T-helper 17 cell (primary cell): ENCODE results near the gene GRIN3B. TPM values are rescaled to one million over a fixed set of nuclear protein-coding genes. Genes with fewer than 3 reads are reported as not detected.
A peak's percentile ranks its signal among the peaks of the same experiment; 100 is the strongest.
"Not testable (repeated sequence)": the region's sequence is repeated elsewhere in the genome, so short reads cannot be mapped to it uniquely, and the experiment has no call there.

Experiments used
- ATAC-seq: fragments of 150-1000 bp; cut with Tn5 transposase; 2 replicates; pipeline ENCODE4 v1.10.0; 2021; ENCODE audit warnings: mild to moderate bottlenecking, moderate library complexity
- DNase-seq, 3 donors: peaks; one replicate each; pipeline versions ENCODE4 v3.0.0 to v3.0.0-alpha.2; 2020 to 2021
- H3K9me3 ChIP-seq: one replicate; pipeline ENCODE4 v1.7.0; 2013; ENCODE audit warnings: low read length, mild to moderate bottlenecking; ENCODE audit not compliant: control insufficient read depth, poor library complexity, severe bottlenecking
- H3K27ac Mint-ChIP-seq: one replicate; pipeline ENCODE4 v1.8.0; 2022; ENCODE audit warnings: mild to moderate bottlenecking, moderate library complexity, mixed read lengths
- H3K27me3 Mint-ChIP-seq: one replicate; pipeline ENCODE4 v1.8.0; 2022; ENCODE audit warnings: mixed read lengths
- H3K36me3 Mint-ChIP-seq: one replicate; pipeline ENCODE4 v1.8.0; 2022; ENCODE audit warnings: low read depth, mixed read lengths
- H3K4me1 Mint-ChIP-seq: one replicate; pipeline ENCODE4 v1.8.0; 2022; ENCODE audit warnings: mild to moderate bottlenecking, mixed read lengths
- H3K4me3 Mint-ChIP-seq: one replicate; pipeline ENCODE4 v1.8.0; 2022; ENCODE audit warnings: mild to moderate bottlenecking, moderate library complexity, mixed read lengths
- total RNA-seq, 4 donors: library from RNA in 2 of 4; stranded (reverse) in 2 of 4; gene quantifications; one replicate each; pipeline ENCODE4 v1.2.3 and lab custom pipeline; 2022 to 2026

Gene GRIN3B
- total RNA-seq (1 to 10 TPM in 1 of 2 donors, not detected in 1; 1.8 TPM), total RNA-seq (lab: John Stamatoyannopoulos, UW) (0.23 to 0.30 reads per million in 2 donors)

GRCh38 chr19:1000095-1000494, at the start of gene GRIN3B:
GRIN3B (plus strand) TSS chr19:1000419; CDS start chr19:1000438, 19 bp downstream.
- peak within 1 kb of the TSS; percentile 74 for H3K4me3 Mint-ChIP-seq
- H3K9me3 ChIP-seq = no peaks in the 10 kb centered on the region
- ATAC-seq (no peak), DNase-seq (peak; percentile 39 to 42 (median 42))
- H3K36me3 Mint-ChIP-seq = peaks cover 8% of the 10 kb centered on the region
- no peak within 1 kb of the TSS for H3K27ac Mint-ChIP-seq
- peaks cover 18% of the 10 kb centered on the region for H3K4me1 Mint-ChIP-seq
- H3K27me3 Mint-ChIP-seq = peaks cover 18% of the 10 kb centered on the region

GRCh38 chr19:952049-952679, 48.1 kb upstream of the GRIN3B start:
- ATAC-seq (no peak), DNase-seq (no peak)
- no peaks in the 10 kb centered on the region for H3K27me3 Mint-ChIP-seq
- H3K4me3 Mint-ChIP-seq = peak overlapping the region; percentile 50
- H3K27ac Mint-ChIP-seq = no peak overlapping the region
- no peaks in the 10 kb centered on the region for H3K4me1 Mint-ChIP-seq
- no peaks in the 10 kb centered on the region for H3K36me3 Mint-ChIP-seq
- no peaks in the 10 kb centered on the region for H3K9me3 ChIP-seq

GRCh38 chr19:952680-953444, 47.4 kb upstream of the GRIN3B start:
- H3K4me3 Mint-ChIP-seq = peak overlapping the region; percentile 75
- H3K9me3 ChIP-seq = no peaks in the 10 kb centered on the region
- DNase-seq (no peak), ATAC-seq (no peak)
- H3K27ac Mint-ChIP-seq = no peak overlapping the region
- H3K27me3 Mint-ChIP-seq = no peaks in the 10 kb centered on the region
- H3K36me3 Mint-ChIP-seq = no peaks in the 10 kb centered on the region
- H3K4me1 Mint-ChIP-seq = no peaks in the 10 kb centered on the region

GRCh38 chr19:953445-954271, 46.6 kb upstream of the GRIN3B start:
- no peak for ATAC-seq
- DNase-seq = no peak
- Mint-ChIP-seq H3K27ac (no peak overlapping the region), H3K27me3 (no peaks in the 10 kb centered on the region), H3K36me3 (no peaks in the 10 kb centered on the region), H3K4me1 (no peaks in the 10 kb centered on the region), H3K4me3 (peak overlapping the region; percentile 12)
- H3K9me3 ChIP-seq = no peaks in the 10 kb centered on the region

GRCh38 chr19:954272-954671, 45.9 kb upstream of the GRIN3B start:
- H3K27ac Mint-ChIP-seq = no peak overlapping the region
- H3K4me1 Mint-ChIP-seq = no peaks in the 10 kb centered on the region
- H3K9me3 ChIP-seq = no peaks in the 10 kb centered on the region
- no peaks in the 10 kb centered on the region for H3K27me3 Mint-ChIP-seq
- no peak overlapping the region for H3K4me3 Mint-ChIP-seq
- no peaks in the 10 kb centered on the region for H3K36me3 Mint-ChIP-seq
- ATAC-seq (no peak), DNase-seq (no peak)

- no peaks in the 10 kb centered on the region for H3K4me1 Mint-ChIP-seq
- H3K27me3 Mint-ChIP-seq = no peaks in the 10 kb centered on the region
- no peak for ATAC-seq
- H3K27ac Mint-ChIP-seq = no peak overlapping the region
- H3K4me3 Mint-ChIP-seq = no peak overlapping the region
- no peaks in the 10 kb centered on the region for H3K36me3 Mint-ChIP-seq
- DNase-seq = no peak
- H3K9me3 ChIP-seq = no peaks in the 10 kb centered on the region
Measured at GRCh38 chr19:954672-955494, 45.3 kb upstream of the GRIN3B start.

- no peaks in the 10 kb centered on the region for H3K4me1 Mint-ChIP-seq
- no peak overlapping the region for H3K4me3 Mint-ChIP-seq
- H3K9me3 ChIP-seq = no peaks in the 10 kb centered on the region
- no peaks in the 10 kb centered on the region for H3K27me3 Mint-ChIP-seq
- no peak for ATAC-seq
- no peak for DNase-seq
- no peak overlapping the region for H3K27ac Mint-ChIP-seq
- H3K36me3 Mint-ChIP-seq = no peaks in the 10 kb centered on the region
Measured at GRCh38 chr19:955803-956765, 44.1 kb upstream of the GRIN3B start.

GRCh38 chr19:956766-957440, 43.3 kb upstream of the GRIN3B start:
- H3K27me3 Mint-ChIP-seq = no peaks in the 10 kb centered on the region
- H3K4me3 Mint-ChIP-seq = no peak overlapping the region
- no peaks in the 10 kb centered on the region for H3K4me1 Mint-ChIP-seq
- H3K27ac Mint-ChIP-seq = no peak overlapping the region
- DNase-seq (no peak), ATAC-seq (no peak)
- no peaks in the 10 kb centered on the region for H3K9me3 ChIP-seq
- no peaks in the 10 kb centered on the region for H3K36me3 Mint-ChIP-seq

- not testable (repeated sequence) for H3K36me3 Mint-ChIP-seq, DNase-seq, H3K4me1 Mint-ChIP-seq, H3K27me3 Mint-ChIP-seq, ATAC-seq, H3K4me3 Mint-ChIP-seq, H3K9me3 ChIP-seq
- H3K27ac Mint-ChIP-seq = peak overlapping the region; percentile 32
Measured at GRCh38 chr19:957578-957977, 42.6 kb upstream of the GRIN3B start.

GRCh38 chr19:958967-959855, 41.0 kb upstream of the GRIN3B start:
- Mint-ChIP-seq H3K27ac (no peak overlapping the region), H3K36me3 (no peaks in the 10 kb centered on the region), H3K4me3 (no peak overlapping the region), H3K4me1 (no peaks in the 10 kb centered on the region), H3K27me3 (no peaks in the 10 kb centered on the region)
- H3K9me3 ChIP-seq = no peaks in the 10 kb centered on the region
- ATAC-seq (no peak), DNase-seq (no peak)

- H3K27me3 Mint-ChIP-seq = no peaks in the 10 kb centered on the region
- ATAC-seq = no peak
- no peak overlapping the region for H3K4me3 Mint-ChIP-seq
- peaks cover under 1% of the 10 kb centered on the region for H3K4me1 Mint-ChIP-seq
- H3K27ac Mint-ChIP-seq = no peak overlapping the region
- peaks cover under 1% of the 10 kb centered on the region for H3K36me3 Mint-ChIP-seq
- H3K9me3 ChIP-seq = no peaks in the 10 kb centered on the region
- DNase-seq = no peak
Measured at GRCh38 chr19:960020-960419, 40.2 kb upstream of the GRIN3B start.
